ENCODE results near the gene DDX49. TPM values are rescaled to one million over a fixed set of nuclear protein-coding genes. Genes with fewer than 3 reads are reported as not detected.
A peak's percentile ranks its signal among the peaks of the same experiment; 100 is the strongest.

The DDX49 gene
- polyA plus RNA-seq, 1 of the 3 experiments (the other 2 are of a cell fraction), result 86.8 TPM

- H3K4me1 ChIP-seq (ENCODE audit: control insufficient read depth in 1 of 2, insufficient read depth in 2 of 2, low read depth in 1 of 2, low read length in 1 of 2), result peaks cover 0 to 24% of the 10 kb centered on the region in 2 experiments; a peak in 1 of 4 replicates
- WGBS (ENCODE audit: low lambda C conversion rate), result 59% methylated on average over 16 of the region's 18 CpGs
- no peak overlapping the region for H3K9ac ChIP-seq
- H3K4me2 ChIP-seq, result no peak overlapping the region
- no peaks in the 10 kb centered on the region for H3K79me2 ChIP-seq (ENCODE audit: insufficient read depth)
- peak; percentile 53 for DNase-seq
- no peaks in the 10 kb centered on the region for H3K27me3 ChIP-seq (ENCODE audit: insufficient read depth)
- peaks cover 9% of the 10 kb centered on the region for H3F3A ChIP-seq (replicated peaks; ENCODE audit: insufficient read depth)
- H4K20me1 ChIP-seq (ENCODE audit: insufficient read depth), result no peaks in the 10 kb centered on the region
- H3K9me2 ChIP-seq, result no peaks in the 10 kb centered on the region
- no peak for TF ChIP-seq EP300 (IDR thresholded peaks at IDR 0.05; ENCODE audit: borderline replicate concordance in 1 of 2, low read depth in 1 of 2, low read length in 1 of 2)
- no peak for TF ChIP-seq RXRA (IDR thresholded peaks at IDR 0.05; ENCODE audit: borderline replicate concordance, low read depth)
- TF ChIP-seq MEF2A (IDR thresholded peaks at IDR 0.05; ENCODE audit: borderline replicate concordance, low read depth), result no peak
- no peak for TF ChIP-seq CHD2 (IDR thresholded peaks at IDR 0.05; ENCODE audit: low read length, partially characterized antibody)
- no peak for TF ChIP-seq GATA2 (CRISPR knock-in tag; IDR thresholded peaks at IDR 0.05)
- no peak for TF ChIP-seq NRF1 (IDR thresholded peaks at IDR 0.05; ENCODE audit: low read depth, low read length)
- TF ChIP-seq YY1 (IDR thresholded peaks at IDR 0.05; ENCODE audit: low read depth), result no peak
- H3K27ac ChIP-seq (ENCODE audit: low read depth in 2 of 2, low read length in 1 of 2), result no peak overlapping the region; a peak in 1 of 4 replicates
- no peak overlapping the region for H2AFZ ChIP-seq (ENCODE audit: low read depth)
- H3K36me3 ChIP-seq (replicated peaks in 1 of 2; ENCODE audit: control insufficient read depth in 1 of 2, insufficient read depth in 2 of 2, low read length in 1 of 2), result no peaks in the 10 kb centered on the region
- ChIA-PET POLR2A (interaction anchor here (1.2 to 1.6 kb wide), 2 partner anchors 25 to 93 kb away, joined by 3 to 4 read pairs; partner anchors contain the start of genes COPE and DDX49), CTCF (interaction anchor here (0.8 to 6.3 kb wide), 25 partner anchors 10 to 443 kb away, joined by 3 to 76 read pairs (median 5); partner anchors contain the start of genes COPE, DDX49 and REX1BD)
- H3K4me3 ChIP-seq (ENCODE audit: low read depth in 2 of 2, low read length in 1 of 2), result no peak overlapping the region; a peak in 1 of 4 replicates
- no peaks in the 10 kb centered on the region for H3K9me3 ChIP-seq
These were observed 25.8 kb upstream of the DDX49 start for GRCh38 chr19:18893587-18894253.

- Histone ChIP-seq H3K27ac (ENCODE audit: low read depth in 2 of 2, low read length in 1 of 2) (peak overlapping the region in 1 of 2 experiments; percentile 51; a peak in 1 of 4 replicates), H4K20me1 (ENCODE audit: insufficient read depth) (no peaks in the 10 kb centered on the region), H3K4me3 (ENCODE audit: low read depth in 2 of 2, low read length in 1 of 2) (peak overlapping the region; percentile 61 to 72), H3K79me2 (ENCODE audit: insufficient read depth) (no peaks in the 10 kb centered on the region), H3K36me3 (replicated peaks in 1 of 2; ENCODE audit: control insufficient read depth in 1 of 2, insufficient read depth in 2 of 2, low read length in 1 of 2) (peaks cover 0 to 3% of the 10 kb centered on the region in 2 experiments), H3K9ac (no peak overlapping the region), H3K9me3 (no peaks in the 10 kb centered on the region), H3K9me2 (no peaks in the 10 kb centered on the region), H3K4me2 (peak overlapping the region; percentile 98), H3F3A (replicated peaks; ENCODE audit: insufficient read depth) (peaks cover 9% of the 10 kb centered on the region), H3K4me1 (ENCODE audit: control insufficient read depth in 1 of 2, insufficient read depth in 2 of 2, low read depth in 1 of 2, low read length in 1 of 2) (peaks cover 0 to 24% of the 10 kb centered on the region in 2 experiments; a peak in 1 of 4 replicates), H2AFZ (ENCODE audit: low read depth) (no peak overlapping the region), H3K27me3 (ENCODE audit: insufficient read depth) (no peaks in the 10 kb centered on the region)
- DNase-seq, result peak; percentile 97
- POLR2A ChIA-PET, result interaction anchor here (1.2 to 1.7 kb wide), 3 partner anchors 21 to 92 kb away, joined by 3 to 4 read pairs (median 4); partner anchors contain the start of genes COPE and DDX49
- CTCF ChIA-PET, result interaction anchor here (0.6 to 6.3 kb wide), 37 partner anchors 10 to 444 kb away, joined by 3 to 76 read pairs (median 5); partner anchors contain the start of genes COPE, DDX49 and REX1BD
- TF ChIP-seq FOXJ3 (CRISPR knock-in tag; IDR thresholded peaks at IDR 0.05), result no peak
- no peak for TF ChIP-seq SIN3A (IDR thresholded peaks at IDR 0.05; ENCODE audit: borderline replicate concordance, low read depth, low read length)
- TF ChIP-seq MXI1 (IDR thresholded peaks at IDR 0.05; ENCODE audit: low read depth, low read length), result peak; percentile 83
- no peak for TF ChIP-seq SMC3 (IDR thresholded peaks at IDR 0.05; ENCODE audit: low read depth, low read length)
- TF ChIP-seq, protein P1, sequence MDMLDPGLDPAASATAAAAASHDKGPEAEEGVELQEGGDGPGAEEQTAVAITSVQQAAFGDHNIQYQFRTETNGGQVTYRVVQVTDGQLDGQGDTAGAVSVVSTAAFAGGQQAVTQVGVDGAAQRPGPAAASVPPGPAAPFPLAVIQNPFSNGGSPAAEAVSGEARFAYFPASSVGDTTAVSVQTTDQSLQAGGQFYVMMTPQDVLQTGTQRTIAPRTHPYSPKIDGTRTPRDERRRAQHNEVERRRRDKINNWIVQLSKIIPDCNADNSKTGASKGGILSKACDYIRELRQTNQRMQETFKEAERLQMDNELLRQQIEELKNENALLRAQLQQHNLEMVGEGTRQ (IDR thresholded peaks at IDR 0.05; ENCODE audit: borderline replicate concordance, low read depth, low read length), result no peak
- TF ChIP-seq JUND (IDR thresholded peaks at IDR 0.05), result no peak
- 11% methylated on average over 5 of the region's 28 CpGs for WGBS (ENCODE audit: low lambda C conversion rate)
These were observed 25.1 kb upstream of the DDX49 start for GRCh38 chr19:18894254-18895037.
